Fibroblast of peridontal ligament (primary cell): ENCODE results near the gene NECAB2.
A peak's percentile ranks its signal among the peaks of the same experiment; 100 is the strongest.

ENCODE experiments used
- DNase-seq: peaks from one replicate; pipeline ENCODE4 v3.0.0-alpha.2; 2010; ENCODE audit errors: extremely low read depth

Gene NECAB2

DNA sequence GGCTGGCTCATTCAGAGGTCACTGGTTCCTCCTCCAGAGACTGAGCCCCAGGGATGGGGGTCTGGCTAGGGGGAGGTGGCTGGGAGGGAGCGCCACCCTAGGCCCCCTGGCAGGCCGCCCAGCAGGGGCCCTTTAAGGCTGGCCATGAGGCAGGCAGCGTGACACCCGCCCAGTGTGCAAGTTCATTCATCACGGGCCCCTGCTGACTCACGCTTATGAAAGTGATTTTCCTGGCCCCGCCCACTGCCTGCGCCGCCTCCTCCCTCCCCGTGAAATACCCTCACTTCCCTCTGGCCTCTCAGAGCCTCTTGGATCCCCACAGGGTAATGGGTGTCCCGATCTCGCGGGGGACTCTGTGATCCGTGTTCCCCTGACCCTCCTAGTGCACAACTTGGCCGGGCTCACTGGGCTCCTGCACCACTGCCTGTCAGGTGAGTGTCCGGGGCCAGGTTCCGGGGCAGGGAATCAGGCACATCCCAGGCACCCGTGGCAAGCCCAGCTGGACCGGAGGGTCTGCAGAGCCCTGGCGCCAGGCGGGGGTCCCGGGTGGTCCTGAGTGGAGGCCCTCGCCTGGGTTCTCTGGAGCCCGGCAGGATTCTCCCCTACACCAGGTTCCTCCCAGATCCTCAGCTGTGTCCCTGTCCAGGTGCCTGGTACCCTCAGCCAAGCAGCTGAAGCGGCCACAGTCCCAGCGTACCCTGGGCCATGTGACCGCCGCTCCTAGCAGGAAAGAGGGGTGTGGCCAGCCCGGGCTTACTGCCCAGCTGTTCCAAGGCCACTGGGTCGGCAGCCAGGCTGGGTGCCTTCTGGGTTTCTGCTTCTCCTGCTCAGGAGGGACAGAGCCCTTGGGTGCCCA is 14.9 kb upstream of the NECAB2 start, which contains the start of gene OSGIN1:
TSS of gene OSGIN1 (plus strand) at position 301 of the 856 bp plus-strand sequence. CDS start 4,432 bp downstream, outside the sequence.
- peak; percentile 93 for DNase-seq

DNA sequence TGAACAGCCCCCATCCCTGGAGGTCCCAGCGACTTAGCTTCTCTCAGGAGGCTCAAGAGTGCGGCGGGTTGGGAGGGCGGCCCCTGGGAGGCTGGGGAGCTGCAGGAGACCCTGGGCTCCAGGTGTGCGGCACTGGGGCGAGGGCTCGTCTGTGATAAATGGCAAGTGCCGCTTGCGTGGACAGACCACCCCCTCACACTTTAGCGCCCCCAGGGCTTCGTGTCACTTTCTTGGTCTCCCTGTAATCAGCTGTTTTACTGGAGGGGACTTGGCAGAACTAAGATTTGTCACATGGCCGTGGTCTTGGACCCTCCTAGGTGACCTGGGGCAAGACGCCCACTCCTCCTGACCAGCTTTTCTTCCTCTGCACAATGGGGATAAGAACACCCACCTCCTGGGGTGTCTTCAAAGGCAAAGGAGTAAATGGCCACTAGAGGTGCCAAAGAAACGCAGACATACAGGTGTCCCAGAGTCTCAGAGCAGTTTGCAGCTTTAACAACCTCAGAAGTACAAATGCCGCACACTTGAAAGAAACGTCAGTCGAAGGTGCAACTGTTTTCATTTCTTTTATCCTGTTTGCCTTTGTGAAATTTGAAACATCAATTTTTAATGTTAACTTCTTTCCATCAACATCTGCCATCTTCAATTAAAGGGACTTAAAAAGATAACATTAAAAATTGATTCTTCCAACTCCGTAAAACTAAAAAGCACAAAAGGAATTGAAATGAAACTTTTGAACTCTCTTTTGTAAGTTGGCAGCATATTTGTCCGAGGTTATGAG is 14.1 kb upstream of the NECAB2 start:
- DNase-seq = peak; percentile 26

DNA sequence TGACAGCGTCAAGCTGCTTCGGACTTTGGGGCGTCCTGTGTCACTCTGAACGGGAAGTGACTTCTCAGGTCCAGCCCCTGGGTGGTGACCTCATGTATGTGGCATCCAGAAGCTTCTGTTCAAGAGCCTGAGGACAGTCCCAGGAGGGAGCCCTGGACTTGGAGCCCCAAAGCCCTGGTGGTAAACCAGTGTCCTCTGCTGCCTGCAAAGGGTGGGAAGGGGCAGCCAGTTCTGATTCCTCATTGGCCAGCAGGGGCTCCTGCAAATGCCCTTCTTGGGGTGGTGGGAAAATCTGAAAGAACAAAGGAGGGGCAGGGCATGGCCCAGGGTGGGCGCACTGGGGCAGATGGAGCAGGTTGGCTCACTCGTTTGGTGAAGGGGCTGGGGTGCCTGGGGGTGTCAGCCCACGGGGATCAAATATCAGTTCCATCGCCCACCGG is 13.4 kb upstream of the NECAB2 start:
- DNase-seq = peak; percentile 38

DNA sequence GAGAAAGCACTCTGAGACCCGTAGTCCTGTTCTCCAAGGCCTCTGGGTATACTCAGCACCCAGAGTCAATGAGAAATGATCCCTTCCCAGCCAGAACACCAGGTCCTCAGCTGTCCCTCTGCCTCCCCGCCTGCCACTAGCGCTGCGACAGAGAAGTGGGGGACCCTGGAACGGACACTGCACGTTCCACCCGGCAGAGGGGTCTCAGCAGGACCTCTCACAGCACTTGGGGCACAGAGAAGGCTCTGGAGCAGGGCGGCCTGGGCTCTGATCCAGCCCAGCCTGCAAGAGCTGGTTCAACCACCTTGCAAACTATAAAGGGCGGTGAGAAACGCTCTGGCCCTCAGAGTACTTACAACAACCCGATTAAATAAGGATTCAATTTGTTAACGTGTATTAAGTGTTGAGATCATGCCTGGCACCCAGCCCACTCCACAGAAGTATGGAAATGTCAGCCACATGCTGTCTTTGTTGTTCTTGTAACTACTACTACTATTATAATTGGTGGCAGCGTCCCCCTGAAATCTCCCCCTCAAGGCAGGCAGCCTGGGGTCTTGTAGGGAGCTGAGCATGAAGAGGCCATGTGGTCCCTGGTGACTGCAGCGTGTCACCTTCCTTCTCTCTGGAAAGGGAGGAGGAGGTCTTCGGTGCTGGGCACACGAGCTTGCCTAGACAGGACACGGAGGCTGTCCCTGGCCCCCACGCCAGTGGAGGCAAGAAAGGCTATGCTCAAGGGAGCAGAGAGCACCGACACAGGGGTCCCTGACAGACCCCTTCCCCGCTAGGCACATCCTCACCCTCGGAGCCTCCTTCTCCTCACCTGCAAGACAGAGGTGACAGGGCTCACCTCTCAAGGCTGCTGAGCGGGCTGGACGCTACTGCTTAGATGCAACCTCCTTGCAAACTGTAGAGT is 12.6 kb upstream of the NECAB2 start:
- DNase-seq = peak; percentile 47

DNA sequence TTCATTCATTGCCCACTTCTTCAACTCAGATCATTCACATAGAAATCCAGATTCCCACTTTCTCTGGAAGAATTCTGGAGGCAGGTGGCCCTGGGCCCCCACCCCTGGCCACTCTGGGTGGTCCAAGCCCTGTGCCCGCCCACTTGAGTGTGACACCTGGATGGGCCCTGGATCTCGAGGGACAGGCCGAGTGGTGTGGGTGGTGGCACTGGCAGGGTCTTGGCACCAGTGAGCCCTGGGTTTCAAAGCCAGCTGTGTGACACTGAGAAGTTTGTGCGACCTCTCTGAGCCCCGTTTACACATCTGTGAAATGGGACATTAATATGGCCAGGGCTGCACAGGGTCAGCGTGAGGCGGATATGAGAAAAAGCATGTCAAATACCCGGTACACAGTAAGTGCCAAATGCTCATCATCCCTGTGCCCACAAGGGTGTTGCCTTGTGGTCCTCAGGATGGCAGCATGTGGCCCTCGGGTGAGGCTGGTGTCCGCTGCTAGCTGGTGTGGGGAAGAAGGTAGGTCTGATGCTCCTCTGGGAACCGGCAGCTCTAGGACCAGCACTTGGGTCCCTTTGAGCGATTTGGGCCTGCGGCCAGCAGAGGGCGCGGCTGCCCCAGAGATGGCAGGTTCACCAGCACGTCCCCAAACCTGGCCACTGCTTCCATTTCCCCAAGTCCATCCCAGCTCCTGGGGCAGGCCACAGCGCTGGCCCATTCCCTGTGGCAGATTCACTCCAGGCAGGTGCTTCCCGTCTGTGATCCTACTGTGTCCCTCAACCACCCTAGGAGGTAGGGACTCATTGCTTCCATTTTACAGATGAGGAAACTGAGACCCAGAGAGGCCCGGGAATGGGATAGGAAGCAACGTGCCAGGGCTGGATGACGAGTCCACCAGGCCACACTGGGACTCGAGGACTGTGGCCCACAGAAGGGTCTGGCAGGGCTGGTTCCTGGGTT is 11.4 kb upstream of the NECAB2 start:
- DNase-seq = peak; percentile 64

DNA sequence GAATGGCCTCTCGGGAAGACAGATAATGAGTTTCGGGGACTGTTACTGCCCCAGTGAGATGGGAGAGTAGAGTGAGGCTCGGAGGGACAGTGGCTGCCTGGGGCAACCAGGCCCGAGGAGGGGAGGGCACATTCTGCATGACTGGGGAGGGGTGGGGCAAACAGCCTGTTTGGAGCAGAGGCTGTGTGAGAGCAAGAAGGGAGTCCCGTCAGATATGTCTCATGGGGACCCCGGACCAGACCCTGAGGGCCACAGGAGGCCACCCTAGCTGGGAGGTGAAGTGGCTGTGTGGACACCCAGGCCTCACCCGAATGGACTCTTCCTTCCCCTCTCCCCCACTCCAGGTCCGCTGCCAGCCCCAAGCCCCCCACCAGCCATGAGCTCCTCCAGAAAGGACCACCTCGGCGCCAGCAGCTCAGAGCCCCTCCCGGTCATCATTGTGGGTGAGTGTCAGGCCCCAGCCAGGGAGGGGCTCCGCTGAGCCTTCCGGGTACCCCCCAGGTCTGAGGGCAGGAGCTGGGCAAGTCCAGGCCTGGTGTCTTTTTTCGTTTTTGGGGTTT is 10.7 kb upstream of the NECAB2 start:
- no peak for DNase-seq

DNA sequence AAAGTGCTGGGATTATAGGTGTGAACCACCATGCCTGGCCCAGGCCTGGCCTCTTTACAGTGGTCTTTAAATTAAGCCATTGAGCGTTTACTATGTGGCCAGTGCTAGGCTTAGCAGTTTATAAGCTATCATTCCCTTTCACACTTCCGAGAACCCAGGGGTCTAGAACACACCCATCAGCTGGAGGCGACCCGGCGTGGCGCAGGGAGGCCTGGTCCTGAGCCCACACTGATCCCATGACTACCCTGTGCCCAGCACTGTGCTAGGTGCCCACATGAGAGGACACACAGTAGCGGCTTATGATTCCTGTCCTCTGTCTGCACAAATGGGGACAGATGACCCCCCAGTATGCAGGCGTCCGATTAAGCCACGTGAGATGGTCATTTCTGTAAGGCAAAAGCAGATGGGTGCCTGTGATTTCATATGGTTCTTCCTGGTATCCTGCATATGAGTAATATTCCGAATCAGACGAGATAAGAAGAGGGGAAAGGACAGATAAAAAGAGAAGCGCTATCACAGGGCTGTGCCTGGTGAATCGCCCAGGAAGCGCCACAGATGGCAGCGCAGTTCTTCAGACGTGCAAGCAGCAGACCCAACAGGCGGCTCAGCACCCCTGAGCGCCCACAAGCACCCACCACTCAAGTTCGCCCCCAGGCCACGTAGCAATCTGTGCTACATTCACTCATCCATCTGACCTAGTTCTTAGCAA is 9.8 kb upstream of the NECAB2 start:
- no peak for DNase-seq

DNA sequence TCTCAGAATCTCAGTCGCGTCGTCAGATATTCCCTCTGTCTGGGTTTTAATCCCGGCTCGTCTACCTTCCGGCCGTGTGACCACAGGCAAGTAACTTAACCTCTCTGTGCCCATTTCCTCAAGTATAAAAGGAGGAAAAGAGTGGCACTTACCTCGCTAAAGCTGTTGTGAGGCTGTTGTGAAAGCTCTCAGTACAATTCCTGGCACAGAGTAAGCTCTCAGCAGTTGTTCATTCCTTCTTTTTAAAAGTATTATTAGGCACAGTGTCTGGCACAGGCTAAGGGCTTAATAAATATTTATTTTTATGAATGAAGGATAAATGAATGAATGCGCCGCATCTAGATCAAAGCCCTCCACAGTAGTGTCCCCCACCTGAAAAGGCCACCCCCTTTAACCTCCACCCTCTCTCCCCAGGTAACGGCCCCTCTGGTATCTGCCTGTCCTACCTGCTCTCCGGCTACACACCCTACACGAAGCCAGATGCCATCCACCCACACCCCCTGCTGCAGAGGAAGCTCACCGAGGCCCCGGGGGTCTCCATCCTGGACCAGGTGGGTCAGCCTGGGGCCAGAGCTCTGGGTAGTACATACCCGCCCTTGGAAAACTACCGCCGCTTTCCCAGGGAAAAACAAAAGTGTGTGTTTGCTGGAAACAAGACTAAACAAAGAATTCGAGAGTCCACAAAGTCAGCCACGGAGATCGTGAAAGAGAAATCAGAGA is 9.0 kb upstream of the NECAB2 start:
- DNase-seq = no peak

DNA sequence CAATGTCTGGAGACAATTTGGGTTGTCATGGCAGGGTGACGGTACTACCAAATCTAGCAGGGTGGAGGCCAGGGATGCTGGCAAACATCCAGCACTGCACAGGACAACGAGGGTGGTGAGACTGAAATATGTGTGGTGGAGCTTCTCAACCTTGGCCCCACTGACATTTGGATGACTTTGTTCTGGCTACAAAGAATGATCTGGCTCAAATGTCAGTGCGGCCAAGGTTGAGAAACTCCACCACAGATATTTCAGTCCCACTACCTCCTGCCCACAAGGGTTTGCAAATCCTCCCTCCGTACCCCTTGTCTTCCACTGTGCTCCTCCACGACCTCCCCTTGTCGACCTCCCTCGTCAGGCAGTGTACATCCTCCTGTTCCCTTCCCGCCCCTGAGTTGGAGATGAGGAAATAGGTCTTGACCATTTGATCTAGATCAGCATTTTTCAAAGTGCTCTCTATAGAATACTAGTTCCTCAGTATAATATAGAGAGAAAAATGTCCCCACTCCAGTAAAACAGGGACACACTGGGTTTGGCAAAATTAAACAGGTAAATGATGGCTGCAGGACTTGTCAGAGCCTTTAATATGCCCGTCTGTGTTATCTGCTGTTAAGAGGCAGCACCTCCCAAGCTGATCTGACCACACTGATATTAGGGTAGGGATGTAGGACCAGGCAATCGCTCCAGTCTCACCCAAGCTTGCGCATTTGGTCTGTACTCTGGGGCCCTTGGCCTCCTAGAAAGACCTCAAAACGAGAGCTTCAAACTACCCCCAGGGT is 8.2 kb upstream of the NECAB2 start:
- no peak for DNase-seq

DNA sequence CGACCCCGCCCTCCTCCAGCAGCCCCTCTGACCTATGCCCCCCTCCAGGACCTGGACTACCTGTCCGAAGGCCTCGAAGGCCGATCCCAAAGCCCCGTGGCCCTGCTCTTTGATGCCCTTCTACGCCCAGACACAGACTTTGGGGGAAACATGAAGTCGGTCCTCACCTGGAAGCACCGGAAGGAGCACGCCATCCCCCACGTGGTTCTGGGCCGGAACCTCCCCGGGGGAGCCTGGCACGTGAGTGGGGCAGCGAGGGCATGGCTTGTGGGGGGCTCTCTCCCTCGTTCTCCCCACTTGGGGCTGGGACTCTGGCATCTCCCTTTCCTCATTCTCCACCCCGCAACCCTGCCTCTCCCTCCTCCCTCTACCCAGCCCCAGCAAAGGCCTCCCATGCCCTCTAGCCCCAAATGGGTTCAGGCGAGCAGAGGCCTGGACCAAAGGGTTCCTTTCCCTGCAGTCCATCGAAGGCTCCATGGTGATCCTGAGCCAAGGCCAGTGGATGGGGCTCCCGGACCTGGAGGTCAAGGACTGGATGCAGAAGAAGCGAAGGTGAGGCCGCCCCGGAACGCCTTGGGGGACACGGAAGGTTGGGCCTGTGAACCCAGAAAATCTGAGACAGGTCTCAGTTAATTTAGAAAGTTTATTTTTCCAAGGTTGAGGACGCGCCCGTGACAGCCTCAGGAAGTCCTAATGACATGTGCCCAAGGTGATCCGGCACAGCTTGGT is 7.4 kb upstream of the NECAB2 start:
- DNase-seq = no peak

DNA sequence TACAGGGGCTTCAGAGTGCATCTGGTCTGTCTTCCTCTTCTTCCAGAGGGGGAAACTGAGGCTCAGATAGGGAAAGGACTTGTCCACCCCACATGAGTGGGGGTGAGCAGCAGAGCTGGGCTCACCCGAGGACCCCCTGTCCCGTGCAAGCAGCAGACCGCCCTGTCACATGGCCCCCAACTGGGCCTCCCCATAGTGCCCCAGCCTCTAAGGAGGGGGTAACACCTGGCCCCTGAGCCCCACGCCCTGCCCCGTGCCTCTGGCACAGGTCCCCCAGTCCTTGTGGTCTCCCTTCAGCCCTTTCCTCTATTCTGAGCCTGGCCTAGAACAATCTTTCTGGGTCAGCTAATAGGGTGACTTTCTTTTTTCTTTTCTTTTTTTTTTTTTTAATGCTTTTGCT is 6.5 kb upstream of the NECAB2 start:
- DNase-seq = no peak

DNA sequence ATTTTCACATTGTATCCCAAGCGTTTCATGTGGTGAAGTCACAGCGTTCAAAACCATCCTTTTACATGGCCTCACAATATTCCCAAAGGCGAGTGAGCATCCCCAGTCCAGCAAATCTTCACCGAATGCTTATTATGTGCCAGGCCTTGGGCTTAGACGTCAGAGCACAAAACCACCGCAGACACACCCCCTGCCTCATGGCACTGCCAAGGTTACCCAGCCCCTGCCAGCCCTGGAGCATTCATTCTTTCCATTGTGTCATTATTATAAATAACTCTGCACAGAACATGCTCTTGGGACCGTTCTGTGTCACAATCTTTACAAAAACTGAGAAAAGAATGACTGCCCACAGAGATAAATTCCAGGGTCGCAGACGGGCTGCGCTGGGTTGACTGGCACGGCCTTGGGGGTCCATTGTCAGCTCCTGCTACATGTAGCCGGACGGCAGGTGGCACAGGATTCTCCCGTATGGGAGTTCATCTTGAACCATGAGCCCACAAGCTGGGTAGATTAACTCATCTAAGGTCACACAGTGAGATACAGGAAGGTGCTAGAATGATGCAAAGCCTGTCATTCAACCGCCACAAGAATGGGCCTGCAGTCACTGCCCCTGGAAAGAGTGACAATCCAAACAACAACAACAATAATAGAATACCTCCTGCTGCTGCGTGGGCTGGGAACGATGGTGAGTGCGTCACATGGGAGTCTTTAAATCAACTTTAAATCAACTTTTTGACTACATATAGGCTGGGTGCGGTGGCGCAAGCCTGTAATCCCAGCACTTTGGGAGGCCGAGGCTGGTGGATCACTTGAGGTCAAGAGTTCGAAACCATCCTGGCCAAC is 4.5 kb upstream of the NECAB2 start:
- DNase-seq = no peak

DNA sequence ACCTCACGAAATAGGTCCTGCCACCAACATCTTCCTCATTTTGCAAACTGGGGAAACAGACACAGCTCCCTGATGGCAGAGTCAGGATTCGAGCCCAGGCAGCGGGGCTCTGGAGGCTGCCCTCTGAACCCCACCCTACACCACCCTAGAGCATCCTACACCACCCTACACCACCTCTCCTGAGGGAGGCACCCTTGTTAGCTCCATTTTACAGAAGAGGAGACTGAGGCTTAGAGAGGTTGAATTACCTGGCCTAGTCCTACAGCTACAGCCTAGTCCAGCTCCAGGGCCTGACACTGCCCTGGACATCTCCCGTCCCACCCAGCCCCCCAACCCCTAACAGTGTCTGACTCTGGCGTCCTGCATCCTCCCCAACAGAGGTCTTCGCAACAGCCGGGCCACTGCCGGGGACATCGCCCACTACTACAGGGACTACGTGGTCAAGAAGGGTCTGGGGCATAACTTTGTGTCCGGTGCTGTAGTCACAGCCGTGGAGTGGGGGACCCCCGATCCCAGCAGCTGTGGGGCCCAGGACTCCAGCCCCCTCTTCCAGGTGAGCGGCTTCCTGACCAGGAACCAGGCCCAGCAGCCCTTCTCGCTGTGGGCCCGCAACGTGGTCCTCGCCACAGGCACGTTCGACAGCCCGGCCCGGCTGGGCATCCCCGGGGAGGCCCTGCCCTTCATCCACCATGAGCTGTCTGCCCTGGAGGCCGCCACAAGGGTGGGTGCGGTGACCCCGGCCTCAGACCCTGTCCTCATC is 3.2 kb upstream of the NECAB2 start:
- DNase-seq = no peak

DNA sequence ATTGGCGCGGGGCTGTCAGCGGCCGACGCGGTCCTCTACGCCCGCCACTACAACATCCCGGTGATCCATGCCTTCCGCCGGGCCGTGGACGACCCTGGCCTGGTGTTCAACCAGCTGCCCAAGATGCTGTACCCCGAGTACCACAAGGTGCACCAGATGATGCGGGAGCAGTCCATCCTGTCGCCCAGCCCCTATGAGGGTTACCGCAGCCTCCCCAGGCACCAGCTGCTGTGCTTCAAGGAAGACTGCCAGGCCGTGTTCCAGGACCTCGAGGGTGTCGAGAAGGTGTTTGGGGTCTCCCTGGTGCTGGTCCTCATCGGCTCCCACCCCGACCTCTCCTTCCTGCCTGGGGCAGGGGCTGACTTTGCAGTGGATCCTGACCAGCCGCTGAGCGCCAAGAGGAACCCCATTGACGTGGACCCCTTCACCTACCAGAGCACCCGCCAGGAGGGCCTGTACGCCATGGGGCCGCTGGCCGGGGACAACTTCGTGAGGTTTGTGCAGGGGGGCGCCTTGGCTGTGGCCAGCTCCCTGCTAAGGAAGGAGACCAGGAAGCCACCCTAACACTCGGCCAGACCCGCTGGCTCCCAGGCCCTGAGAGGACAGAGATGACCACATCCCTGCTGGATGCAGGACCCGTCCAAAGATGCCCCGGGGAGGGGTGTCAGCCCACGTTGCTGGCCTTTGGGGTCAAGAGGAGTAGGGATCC is 2.4 kb upstream of the NECAB2 start:
- DNase-seq = no peak

DNA sequence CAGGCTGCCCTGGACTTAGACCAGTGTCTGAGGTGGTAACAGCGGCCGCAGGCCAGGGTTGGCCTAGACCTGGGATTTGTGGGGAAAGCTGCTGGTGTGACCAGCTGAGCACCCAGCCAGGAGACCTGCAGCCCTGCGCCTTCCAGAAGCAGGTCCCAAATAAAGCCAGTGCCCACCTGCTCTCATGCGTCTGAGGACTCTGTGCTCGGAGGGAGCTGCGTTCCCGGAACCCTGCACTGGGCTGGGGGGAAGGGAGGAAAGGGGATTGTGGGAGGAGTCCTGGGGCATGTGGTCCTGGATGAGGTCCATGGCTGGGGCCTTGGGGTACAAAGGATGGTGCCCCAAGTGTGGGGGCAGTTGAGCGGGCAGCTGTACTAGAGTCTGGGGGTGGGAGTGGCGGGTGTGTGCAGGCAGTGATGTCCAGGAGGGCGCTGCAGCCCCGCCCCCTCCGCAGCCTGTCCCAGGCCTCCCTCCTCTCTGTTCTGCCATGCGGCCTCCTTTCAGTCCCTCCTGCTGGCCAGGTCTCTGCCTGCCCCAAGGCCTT is 1.8 kb upstream of the NECAB2 start:
- DNase-seq = no peak
